NCI-H345 treated with DMSO at 0.1 percent for 48 hours (cell line): ENCODE data around the gene PLIN3.
"Not testable (repeated sequence)": the region's sequence is repeated elsewhere in the genome, so short reads cannot be mapped to it uniquely, and the experiment has no call there.

Experiments
- DNase-seq: peaks from one replicate; lab custom pipeline; 2025; ENCODE audit not compliant: unreplicated experiment; lab: John Stamatoyannopoulos, UW

The PLIN3 gene

GRCh38 chr19:4892962-4893361 lies 25.5 kb upstream of the PLIN3 start:
- not testable (repeated sequence) for DNase-seq

GRCh38 chr19:4891066-4891465 lies 23.6 kb upstream of the PLIN3 start:
- no peak for DNase-seq

DNA sequence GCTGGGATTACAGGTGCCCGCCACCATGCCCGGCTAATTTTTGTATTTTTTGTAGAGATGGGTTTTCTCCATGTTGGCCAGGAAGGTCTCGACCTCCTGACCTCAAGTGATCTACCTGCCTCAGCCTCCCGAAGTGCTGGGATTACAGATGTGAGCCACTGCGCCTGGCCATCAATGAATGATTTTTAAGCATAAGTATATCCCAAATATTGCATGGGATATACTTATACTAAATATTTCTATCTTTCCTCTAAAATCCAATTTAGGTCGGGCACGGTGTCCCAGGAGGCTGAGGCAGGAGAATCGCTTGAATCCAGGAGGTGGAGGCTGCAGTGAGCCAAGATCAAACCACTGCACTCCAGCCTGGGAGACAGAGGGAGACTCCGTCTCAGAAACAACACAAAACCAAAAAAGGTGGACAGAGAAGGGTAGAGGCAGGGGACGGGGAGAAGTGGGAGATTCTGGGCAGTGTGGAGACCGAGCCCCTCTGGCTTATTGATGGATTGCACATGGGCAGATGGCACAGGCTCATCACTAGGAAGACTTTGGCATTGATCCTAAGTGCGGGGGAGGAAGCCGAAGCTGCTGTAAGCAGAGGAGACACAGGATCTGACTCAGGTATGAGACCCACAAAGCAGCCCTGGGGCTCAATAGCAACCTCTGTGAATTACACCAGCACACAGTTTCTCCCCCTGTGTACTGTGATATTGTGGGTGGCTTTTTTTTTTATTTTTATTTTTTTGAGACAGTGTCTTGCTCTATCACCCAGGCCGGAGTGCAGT lies 21.8 kb upstream of the PLIN3 start:
- no peak for DNase-seq

GRCh38 chr19:4887803-4888202 lies 20.3 kb upstream of the PLIN3 start:
- not testable (repeated sequence) for DNase-seq

- DNase-seq: not testable (repeated sequence)
Observed at GRCh38 chr19:4884993-4885392, 17.5 kb upstream of the PLIN3 start.

DNA sequence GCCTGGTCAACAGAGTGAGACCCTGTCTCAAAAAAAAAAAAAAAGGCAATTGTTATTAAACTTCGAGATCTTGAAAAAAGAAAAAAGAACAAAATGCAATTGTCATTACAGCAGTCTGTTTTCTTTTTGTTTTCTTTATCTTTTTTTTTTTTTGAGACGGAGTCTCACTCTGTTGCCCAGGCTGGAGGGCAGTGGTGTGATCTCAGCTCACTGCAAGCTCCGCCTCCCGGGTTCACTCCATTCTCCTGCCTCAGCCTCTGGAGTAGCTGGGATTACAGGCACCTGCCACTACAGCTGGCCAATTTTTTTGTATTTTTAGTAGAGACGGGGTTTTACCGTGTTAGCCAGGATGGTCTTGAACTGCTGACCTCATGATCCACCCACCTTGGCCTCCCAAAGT lies 15.4 kb upstream of the PLIN3 start:
- not testable (repeated sequence) for DNase-seq

DNA sequence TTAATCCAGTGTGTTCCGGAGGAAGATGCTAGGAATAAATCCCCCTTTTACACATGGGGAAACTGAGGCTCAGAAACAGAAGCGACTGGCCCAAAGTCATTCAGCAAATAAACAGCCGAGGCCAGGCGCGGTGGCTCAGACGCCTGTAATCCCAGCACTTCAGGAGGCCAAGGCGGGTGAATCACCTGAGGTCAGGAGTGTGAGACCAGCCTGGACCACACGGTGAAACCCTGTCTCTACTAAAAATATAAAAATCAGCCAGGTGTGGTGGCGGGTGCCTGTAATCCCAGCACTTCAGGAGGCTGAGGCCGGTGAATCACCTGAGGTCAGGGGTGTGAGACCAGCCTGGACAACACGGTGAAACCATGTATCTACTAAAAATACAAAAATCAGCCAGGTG lies 11.6 kb upstream of the PLIN3 start:
- no peak for DNase-seq

DNA sequence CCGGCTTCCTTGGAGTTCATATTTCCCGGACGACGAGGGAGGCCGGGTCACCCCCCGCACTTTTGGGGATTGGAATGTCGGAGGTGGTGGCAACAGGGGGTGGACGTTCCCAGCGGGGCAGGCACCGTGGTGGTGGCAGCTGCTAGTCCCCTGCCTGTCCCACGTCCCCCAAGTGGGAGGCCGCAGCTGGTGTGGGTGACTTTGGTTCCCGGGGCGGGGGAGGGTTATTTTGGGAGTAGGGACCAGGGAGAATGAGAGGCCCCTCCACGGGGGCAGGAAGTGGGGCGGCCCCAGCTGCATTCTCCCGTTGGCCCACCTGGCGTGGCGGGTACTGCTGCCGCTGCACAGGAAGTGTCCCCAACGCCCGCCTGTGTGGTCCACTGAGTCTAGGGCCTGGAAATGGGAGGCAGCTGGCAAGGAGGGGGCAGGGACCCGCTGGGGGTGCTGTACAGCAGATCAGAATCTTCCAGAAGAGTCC lies 11.1 kb upstream of the PLIN3 start:
- no peak for DNase-seq

DNA sequence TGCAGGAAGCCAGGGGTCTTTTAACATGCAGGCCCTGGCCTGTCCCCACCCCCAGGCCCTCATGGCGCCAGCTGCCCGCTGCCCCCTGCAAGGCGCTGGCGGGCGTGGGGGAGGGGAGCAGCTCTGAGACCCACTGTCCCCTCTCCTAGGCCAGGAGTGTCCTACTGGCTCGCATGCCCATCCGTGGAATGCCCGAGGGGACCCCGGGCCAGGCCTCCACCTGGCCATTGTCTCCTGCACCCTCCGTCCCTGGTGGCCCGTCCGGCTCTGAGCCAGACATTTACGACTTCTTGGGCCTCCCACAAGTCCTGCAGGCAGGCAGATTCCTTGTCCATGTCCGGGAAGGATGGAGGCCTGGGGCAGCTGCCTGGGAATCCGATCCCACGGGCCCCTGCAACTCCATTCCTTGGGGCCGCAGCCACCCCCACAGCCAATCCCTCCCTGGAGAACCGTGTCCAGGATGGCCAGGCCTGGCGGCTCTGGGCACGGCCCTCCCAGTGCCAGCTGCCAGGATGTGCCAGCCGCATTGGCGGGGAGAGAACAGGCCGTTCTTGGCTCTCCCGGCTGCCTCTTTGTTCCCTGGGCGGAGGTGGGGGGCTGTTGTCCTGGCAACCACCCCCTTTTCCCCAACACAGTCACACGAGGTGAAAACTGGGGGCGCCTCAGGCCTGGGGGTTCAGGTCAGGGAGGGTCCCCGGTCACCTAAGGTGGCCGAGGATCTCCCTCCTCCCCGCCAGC lies 10.5 kb upstream of the PLIN3 start:
- no peak for DNase-seq

- DNase-seq: no peak
Observed at GRCh38 chr19:4873930-4874329, 6.5 kb upstream of the PLIN3 start.

DNA sequence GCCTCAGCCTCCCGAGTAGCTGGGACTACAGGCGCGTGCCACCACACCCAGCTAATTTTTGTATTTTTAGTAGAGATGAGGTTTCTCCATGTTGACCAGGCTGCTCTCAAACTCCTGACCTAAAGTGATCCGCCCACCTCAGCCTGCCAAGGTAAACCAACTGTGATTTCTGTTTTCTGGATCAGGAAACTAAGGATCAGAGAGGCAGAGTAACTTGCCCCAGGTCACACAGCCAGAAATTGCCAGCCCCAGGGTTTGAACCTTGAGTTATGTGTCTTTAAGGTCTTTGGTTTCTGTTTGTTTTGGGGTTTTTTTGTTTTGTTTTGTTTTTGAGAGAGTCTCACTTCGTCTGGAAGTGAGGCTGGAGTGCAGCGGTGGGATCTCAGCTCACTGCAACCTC lies 4.2 kb upstream of the PLIN3 start:
- no peak for DNase-seq

- DNase-seq: no peak
Observed at GRCh38 chr19:4870025-4870700, 2.7 kb upstream of the PLIN3 start.

GRCh38 chr19:4868286-4868834 lies 893 bp upstream of the PLIN3 start:
- no peak for DNase-seq

DNA sequence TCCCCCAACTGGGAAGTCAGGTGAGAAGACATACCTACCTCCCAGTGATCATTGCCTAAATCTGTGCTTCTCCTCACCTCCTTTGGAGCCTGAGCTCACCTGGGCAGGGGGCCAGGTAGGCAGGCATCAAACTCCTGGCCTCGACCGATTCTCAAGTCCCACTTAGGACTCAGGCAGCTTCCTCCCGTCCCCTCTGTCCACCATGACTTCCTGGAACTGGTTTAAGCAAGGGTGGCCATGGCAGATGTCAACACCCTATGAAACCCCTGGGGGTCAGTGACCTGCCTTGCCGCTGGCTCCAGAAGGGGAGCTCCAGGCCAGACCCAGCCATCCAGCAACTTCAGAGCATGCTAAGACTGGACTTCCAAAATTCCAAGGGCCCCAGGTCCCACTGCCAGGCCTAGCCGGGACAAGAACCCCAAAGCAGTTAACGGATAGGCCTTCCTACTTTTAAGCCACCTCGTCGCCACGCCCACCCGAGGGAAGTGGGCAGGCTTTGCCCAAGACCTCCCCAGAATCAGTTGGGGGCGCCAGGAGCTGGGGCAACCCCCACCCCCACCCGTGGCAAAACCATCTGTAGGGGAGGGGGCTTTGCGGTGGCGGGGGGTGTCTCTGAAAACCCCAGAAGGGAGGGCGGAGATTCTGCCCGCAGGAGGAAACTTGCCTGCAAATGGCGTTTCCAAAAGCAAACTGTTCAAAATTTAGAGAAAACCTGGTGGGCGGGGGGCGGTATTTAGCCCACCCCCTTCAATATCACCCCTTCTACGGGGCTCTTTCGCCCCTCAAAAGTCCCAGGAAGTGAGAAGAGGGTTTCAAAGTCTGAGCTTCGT lies 657 bp downstream of the PLIN3 start:
- no peak for DNase-seq

- DNase-seq: peak; percentile 72
Observed at GRCh38 chr19:4861147-4861546, 6.3 kb downstream of the PLIN3 start.

- no peak for DNase-seq
Observed at GRCh38 chr19:4859697-4860096, 7.8 kb downstream of the PLIN3 start.

- not testable (repeated sequence) for DNase-seq
Observed at GRCh38 chr19:4856468-4856867, 11.0 kb downstream of the PLIN3 start.

DNA sequence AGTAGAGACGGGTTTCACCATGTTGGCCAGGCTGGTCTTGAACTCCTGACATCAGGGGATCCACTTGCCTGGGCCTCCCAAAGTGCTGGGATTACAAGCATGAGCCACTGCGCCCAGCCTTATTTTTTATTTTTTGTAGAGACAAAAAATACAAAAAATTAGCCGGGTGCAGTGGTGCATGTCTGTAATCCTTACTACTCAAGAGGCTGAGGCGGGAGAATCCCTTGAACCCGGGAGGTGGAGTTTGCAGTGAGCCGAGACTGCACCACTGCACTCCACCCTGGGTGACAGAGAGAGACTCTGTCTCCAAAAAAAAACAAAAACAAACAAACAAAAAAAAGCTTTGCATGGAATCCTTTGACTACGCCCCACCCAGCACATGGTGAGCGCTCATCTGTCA lies 14.0 kb downstream of the PLIN3 start:
- not testable (repeated sequence) for DNase-seq

DNA sequence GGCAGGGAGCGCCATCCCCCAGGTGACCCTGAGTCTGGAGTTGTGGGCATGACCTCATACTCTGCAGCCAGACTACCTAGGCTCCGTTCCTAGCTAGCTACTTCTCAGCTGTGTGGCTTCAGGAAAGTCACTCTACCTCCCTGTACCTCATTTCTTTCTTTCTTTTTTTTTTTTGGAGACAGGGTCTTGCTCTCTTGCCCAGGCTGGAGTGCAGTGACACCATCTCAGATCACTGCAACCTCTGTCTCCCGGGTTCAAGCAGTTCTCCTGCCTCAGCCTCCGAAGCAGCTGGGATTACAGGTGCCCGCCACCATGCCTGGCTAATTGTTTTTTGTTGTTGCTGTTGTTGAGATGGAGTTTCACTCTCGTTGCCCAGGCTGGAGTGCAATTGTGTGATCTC lies 15.0 kb downstream of the PLIN3 start:
- DNase-seq: no peak

GRCh38 chr19:4851551-4852290 lies 15.7 kb downstream of the PLIN3 start:
- DNase-seq: peak; percentile 42
